ENCODE measurements around the gene SMKR1. TPM values are rescaled to one million over a fixed set of nuclear protein-coding genes. Genes with fewer than 3 reads are reported as not detected.

Gene SMKR1
- total RNA-seq, 3 donors from 2014 or later (not counting 1 experiment from before 2014, with no cell fraction given) = 4.9 to 9.7 (median 8.4) TPM

- Mint-ChIP-seq H3K9me3 (no peaks in the 10 kb centered on the region), H3K36me3 (no peaks in the 10 kb centered on the region), H3K4me1 (peaks cover 8 to 19% of the 10 kb centered on the region in 2 donors), H3K27me3 (ENCODE audit: low read depth in 2 of 2) (peaks cover 0 to 2% of the 10 kb centered on the region in 2 donors), H3K4me3 (no peak overlapping the region), H3K27ac (peak overlapping the region in 1 of 2 donors; percentile 2)
- DNase-seq = no peak
- H3K27me3 ChIP-seq (ENCODE audit: control insufficient read depth, insufficient read depth, low read length) = no peaks in the 10 kb centered on the region
- H3K36me3 ChIP-seq (ENCODE audit: control insufficient read depth, insufficient read depth, low read length) = no peaks in the 10 kb centered on the region
- no peak for TF ChIP-seq CTCF (IDR thresholded peaks at IDR 0.05)
- H3K4me1 ChIP-seq (ENCODE audit: control insufficient read depth, insufficient read depth, low read length) = peaks cover 14% of the 10 kb centered on the region
- H3K4me3 ChIP-seq (ENCODE audit: low read length) = no peak overlapping the region
- intact Hi-C loops (cut with micrococcal nuclease) = no loop called here
- WGBS (ENCODE audit: insufficient coverage) = 63% methylated on average over 8 of the region's 8 CpGs
- H3K27ac ChIP-seq (ENCODE audit: low read length) = no peak overlapping the region
- H3K9me3 ChIP-seq (ENCODE audit: control insufficient read depth, insufficient read depth, low read length) = no peaks in the 10 kb centered on the region
- no peak for ATAC-seq
Measured at GRCh38 chr7:129556607-129557133, 54.3 kb downstream of the SMKR1 start.

GRCh38 chr7:129557686-129558481, 55.6 kb downstream of the SMKR1 start:
- Histone ChIP-seq H3K27ac (ENCODE audit: low read length) (no peak overlapping the region), H3K9me3 (ENCODE audit: control insufficient read depth, insufficient read depth, low read length) (no peaks in the 10 kb centered on the region), H3K4me3 (ENCODE audit: low read length) (no peak overlapping the region), H3K36me3 (ENCODE audit: control insufficient read depth, insufficient read depth, low read length) (no peaks in the 10 kb centered on the region), H3K27me3 (ENCODE audit: control insufficient read depth, insufficient read depth, low read length) (no peaks in the 10 kb centered on the region), H3K4me1 (ENCODE audit: control insufficient read depth, insufficient read depth, low read length) (peaks cover 14% of the 10 kb centered on the region)
- intact Hi-C loops (cut with micrococcal nuclease) = no loop called here
- no peak for DNase-seq
- H3K4me1 Mint-ChIP-seq = peaks cover 8 to 19% of the 10 kb centered on the region in 2 donors
- H3K27ac Mint-ChIP-seq = no peak overlapping the region
- TF ChIP-seq CTCF (IDR thresholded peaks at IDR 0.05) = no peak
- no peaks in the 10 kb centered on the region for H3K9me3 Mint-ChIP-seq
- H3K27me3 Mint-ChIP-seq (ENCODE audit: low read depth in 2 of 2) = peaks cover 0 to 2% of the 10 kb centered on the region in 2 donors
- no peak for ATAC-seq
- 84% methylated on average over 10 of the region's 11 CpGs for WGBS (ENCODE audit: insufficient coverage)
- no peak overlapping the region for H3K4me3 Mint-ChIP-seq
- no peaks in the 10 kb centered on the region for H3K36me3 Mint-ChIP-seq

- Histone ChIP-seq H3K36me3 (ENCODE audit: control insufficient read depth, insufficient read depth, low read length) (no peaks in the 10 kb centered on the region), H3K27me3 (ENCODE audit: control insufficient read depth, insufficient read depth, low read length) (no peaks in the 10 kb centered on the region), H3K27ac (ENCODE audit: low read length) (no peak overlapping the region), H3K9me3 (ENCODE audit: control insufficient read depth, insufficient read depth, low read length) (no peaks in the 10 kb centered on the region), H3K4me3 (ENCODE audit: low read length) (no peak overlapping the region), H3K4me1 (ENCODE audit: control insufficient read depth, insufficient read depth, low read length) (peaks cover 3% of the 10 kb centered on the region)
- Mint-ChIP-seq H3K4me1 (peaks cover 0 to 10% of the 10 kb centered on the region in 2 donors), H3K9me3 (no peaks in the 10 kb centered on the region), H3K27ac (no peak overlapping the region), H3K4me3 (no peak overlapping the region), H3K36me3 (no peaks in the 10 kb centered on the region), H3K27me3 (ENCODE audit: low read depth in 2 of 2) (peaks cover 0 to 2% of the 10 kb centered on the region in 2 donors)
- DNase-seq = no peak
- TF ChIP-seq CTCF (IDR thresholded peaks at IDR 0.05) = no peak
- no peak for ATAC-seq
- intact Hi-C loops (cut with micrococcal nuclease) = no loop called here
- WGBS (ENCODE audit: insufficient coverage) = 75% methylated on average over 8 of the region's 8 CpGs
Measured at GRCh38 chr7:129559564-129559963, 57.2 kb downstream of the SMKR1 start.
